GM18858 (cell line): ENCODE measurements around the gene LDLRAD4.

Experiments used
- ATAC-seq: cut with Tn5 transposase; IDR thresholded peaks from one replicate; pipeline ENCODE4 v1.9.1; 2021; ENCODE audit not compliant: unreplicated experiment

Gene LDLRAD4

GRCh38 chr18:13280070-13280795, 61.7 kb downstream of the LDLRAD4 start:
- ATAC-seq, result no peak

GRCh38 chr18:13281406-13281805, 62.8 kb downstream of the LDLRAD4 start:
- no peak for ATAC-seq

GRCh38 chr18:13283746-13284145, 65.2 kb downstream of the LDLRAD4 start:
- no peak for ATAC-seq

DNA sequence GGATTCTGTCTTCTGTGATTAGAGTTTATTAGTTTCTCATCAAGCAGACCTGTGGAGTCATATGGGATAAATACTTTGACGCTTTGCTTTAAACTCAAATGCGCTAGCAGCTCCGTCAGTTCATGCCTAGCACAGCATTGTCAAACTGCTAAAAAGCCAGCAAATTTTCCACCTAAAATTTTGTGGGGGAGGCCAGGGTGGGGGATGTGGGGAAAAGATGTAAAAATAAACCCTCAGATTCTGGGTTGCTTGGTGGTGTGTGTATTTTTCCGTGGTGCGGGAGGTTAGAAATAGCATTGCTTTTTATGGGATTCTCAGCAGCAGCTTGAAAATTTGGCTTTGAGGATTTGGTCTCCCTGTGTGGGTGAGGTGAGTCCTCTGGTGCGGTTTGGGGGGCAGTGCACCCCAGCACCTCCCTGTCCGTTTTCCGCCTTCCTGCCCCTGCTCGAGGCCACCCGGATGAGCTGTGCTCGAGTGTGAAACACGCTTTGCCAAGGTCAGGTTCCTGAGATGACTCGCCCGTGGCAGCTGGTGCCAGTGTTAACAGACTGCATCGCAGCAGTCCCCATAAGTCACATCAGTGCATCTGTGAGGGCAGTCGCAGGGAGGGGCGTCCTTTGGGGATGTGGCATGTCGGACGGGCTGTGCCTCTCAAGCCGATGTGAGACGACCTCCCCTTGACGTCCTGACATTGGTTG, 65.9 kb downstream of the LDLRAD4 start:
- ATAC-seq, result no peak

- ATAC-seq, result no peak
These were observed 67.3 kb downstream of the LDLRAD4 start for GRCh38 chr18:13285874-13286273.

- ATAC-seq, result no peak
These were observed 68.0 kb downstream of the LDLRAD4 start for GRCh38 chr18:13286456-13287125.

DNA sequence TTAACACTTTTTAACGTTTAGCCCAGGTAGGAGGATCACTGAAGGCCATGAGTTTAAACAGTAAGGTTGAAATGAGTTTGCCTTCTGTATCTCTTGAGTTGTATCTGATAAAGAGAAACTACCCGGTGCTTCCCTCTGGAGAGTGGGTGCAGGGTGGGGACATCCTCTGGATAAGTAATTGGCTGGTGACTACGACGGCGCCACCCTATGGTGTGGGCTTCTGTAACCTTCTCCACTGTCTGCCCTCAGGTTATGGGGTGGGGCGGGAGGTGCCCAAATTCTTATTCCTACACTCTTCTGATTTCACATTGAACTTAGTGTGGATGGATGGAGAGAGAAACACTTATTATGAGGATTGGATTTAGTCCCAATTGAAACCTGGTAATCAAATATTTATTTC, 68.8 kb downstream of the LDLRAD4 start:
- ATAC-seq, result no peak

DNA sequence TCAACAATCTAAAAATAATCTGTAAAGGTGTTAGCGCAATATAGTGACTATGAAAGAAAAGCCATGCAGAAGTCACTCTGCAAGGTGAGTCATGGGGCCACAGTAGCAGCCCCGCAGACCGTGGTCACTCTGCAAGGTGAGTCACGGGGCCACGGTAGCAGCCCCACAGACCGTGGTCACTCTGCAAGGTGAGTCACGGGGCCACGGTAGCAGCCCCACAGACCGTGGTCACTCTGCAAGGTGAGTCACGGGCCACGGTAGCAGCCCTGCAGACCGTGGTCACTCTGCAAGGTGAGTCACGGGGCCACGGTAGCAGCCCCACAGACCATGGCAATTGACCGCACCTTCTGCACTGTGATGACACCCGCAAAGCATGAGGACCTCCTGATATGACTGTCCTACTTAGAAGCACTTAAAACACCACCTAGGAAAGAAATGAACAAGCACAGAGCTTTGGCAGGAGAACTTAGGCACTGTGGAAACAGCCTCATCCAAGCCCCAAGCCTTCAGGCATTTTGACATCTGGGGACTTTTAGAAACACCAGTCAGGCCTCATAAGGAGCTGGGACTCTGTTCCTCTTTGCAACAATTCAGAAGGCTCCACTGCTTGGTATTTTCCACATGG, 70.1 kb downstream of the LDLRAD4 start:
- ATAC-seq, result no peak

- ATAC-seq, result no peak
These were observed 71.1 kb downstream of the LDLRAD4 start for GRCh38 chr18:13289481-13290205.

DNA sequence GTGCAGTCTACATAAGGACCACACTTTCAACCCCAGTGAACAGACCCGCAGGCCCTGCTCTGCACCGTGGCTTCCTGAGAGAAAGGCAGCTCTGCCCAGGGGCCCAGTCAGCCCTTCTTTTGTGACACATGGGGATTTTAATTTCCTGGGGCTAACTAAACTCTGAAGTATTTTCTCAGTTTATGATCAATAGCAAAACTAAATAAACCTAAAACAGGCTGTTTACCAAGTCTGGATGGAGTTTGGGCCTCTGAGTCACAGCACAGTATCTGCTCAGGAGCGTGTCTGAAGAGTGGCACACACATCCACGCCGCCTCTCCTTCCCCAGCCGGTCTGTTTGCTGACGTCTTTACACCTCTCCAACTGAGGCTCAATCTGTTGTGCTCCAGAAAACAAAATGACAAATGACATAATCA, 72.3 kb downstream of the LDLRAD4 start:
- no peak for ATAC-seq

- ATAC-seq, result no peak
These were observed 72.7 kb downstream of the LDLRAD4 start for GRCh38 chr18:13291299-13291698.

DNA sequence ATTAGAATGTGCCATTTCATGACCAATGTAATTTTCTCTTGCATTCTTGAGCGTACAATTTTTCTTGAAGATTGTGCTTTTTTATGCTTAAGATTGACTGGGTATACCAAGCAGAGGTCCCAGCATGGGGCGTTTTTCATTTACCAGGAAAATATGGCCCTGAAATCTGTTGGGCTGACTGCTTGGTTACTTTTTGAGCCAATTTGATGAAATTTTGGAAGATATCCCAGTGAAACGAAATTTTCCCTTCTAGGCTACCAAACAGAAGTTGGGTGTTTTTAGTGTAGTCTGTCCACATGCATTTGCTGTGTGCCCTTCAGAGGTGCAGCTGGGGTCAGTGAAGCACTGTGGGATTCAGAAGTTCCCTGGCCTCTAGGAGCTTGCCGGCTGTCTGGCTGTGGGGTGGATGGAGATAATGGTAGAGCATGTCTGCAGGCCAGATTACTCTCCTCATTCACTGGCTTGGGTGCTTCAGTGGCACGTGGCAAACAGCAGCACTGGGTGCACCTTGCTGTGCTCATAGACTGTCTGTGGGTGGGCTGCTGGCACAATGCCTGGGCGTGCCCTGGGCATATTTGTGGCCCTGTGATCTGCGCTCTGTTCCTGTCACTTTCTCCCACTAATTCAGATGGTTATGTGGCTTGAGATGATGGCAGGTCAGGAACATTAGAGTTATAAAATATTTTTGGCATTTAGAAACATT, 73.3 kb downstream of the LDLRAD4 start:
- ATAC-seq, result no peak

DNA sequence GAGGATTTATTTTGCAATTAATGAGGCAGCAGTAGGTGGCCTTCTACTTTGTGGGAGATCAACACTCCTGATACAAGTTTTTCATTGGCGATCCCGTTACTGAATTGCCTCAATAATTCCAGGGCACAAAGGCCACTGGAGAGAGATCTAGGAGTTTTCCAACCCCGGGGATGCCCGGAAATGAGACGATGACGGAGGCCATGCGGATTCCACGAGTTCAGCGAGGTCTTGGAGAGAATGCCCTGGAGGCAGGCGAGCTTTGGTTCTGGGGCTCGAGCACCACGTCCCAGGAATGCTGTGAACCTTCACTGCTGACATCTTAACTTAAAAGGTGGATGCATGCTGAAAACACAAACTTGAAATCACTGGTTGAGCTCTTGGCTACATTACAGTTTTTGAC, 74.2 kb downstream of the LDLRAD4 start:
- ATAC-seq, result no peak

DNA sequence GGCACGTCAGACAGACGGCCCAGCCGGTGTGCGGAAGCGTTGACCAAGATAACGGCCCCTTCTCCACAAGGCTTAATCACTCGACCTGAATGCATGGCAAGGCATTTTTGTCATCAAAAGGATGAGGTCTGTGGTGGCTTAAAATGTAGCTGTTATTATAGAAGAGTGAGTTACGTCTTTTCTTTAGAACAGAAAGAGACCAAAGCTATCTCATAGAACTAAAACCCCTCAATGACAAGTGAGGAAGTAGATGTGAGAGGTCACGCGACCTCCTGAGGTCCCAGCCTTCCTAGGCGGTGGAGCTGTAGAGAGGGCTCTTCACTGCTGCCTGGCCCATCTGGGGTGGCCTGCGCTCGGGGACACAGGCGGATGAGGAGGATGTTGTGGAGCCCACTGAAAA, 75.7 kb downstream of the LDLRAD4 start:
- no peak for ATAC-seq

- no peak for ATAC-seq
These were observed 77.3 kb downstream of the LDLRAD4 start for GRCh38 chr18:13295894-13296293.

DNA sequence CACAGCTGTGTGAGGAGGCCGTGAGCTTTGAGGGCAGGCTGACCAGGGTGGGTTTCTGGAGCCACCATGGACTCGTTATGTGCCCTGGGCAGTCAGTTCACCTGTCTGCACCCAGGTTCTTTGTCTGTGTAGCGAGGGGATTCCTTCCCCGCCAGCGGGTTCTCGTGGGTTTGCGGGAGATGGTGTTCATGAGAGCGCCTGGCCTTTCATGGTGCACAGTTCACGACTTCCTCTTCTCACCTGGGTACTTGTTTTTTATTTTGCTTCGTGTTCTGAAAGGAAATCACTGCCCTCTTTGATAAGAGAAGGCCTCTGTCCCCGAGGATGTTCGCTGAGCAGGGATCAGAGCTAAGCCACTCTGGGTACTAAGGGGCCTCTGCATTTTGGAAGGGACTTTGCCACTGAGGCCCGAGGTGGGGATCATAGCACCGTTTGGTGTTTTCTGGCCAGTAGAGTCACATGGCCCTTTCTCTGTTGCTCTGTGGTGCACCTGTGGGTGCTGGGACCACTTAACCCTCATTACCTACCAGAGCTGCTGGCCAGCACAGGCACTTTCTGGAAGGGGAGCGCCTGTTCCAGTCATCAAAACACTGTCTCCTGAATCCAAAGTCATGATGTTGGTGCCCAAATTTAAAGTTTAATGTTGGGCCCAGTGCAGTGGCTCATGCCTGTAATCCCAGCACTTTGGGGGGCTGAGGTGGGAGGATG, 78.5 kb downstream of the LDLRAD4 start:
- ATAC-seq, result no peak

DNA sequence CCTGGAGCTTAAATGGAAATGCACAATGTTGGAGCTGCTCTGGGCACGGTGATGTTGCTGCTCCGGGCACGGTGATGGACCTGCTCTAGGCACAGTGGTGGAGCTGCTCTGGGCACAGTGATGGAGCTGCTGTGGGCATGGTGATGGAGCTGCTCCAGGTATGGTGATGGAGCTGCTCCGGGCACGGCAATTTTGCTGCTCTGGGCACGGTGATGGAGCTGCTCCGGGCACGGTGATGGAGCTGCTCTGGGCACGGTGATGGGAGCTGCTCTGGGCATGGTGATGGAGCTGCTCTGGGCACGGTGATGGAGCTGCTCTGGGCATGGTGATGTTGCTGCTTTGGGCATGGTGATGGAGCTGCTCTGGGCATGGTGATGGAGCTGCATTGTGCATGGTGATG, 79.7 kb downstream of the LDLRAD4 start:
- ATAC-seq, result no peak

- ATAC-seq, result no peak
These were observed 81.5 kb downstream of the LDLRAD4 start for GRCh38 chr18:13300029-13300428.

- no peak for ATAC-seq
These were observed 82.2 kb downstream of the LDLRAD4 start for GRCh38 chr18:13300796-13301195.

GRCh38 chr18:13302040-13302439, 83.5 kb downstream of the LDLRAD4 start:
- ATAC-seq, result no peak
